ENCODE results near the gene UNC93B1.

DNA sequence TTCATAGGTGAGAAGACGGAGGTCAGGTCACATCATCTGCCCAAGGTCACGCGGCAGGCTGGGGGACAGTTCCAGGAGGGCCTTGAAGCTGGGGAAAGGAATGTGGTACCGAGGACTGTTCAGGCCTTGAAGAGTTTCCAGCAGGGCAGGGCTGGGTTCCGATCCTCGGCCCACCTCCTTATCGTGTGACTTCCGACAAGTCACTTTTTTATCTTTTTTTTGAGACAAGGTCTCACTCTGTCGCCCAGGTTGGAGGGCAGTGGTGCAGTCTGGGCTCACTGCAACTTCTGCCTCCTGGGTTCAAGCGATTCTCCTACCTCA lies 27.2 kb upstream of the UNC93B1 start:
- TF ChIP-seq GABPA (IDR thresholded peaks at IDR 0.05; ENCODE audit: low read depth) (no peak), POLR2AphosphoS5 (IDR thresholded peaks at IDR 0.05; ENCODE audit: low read depth) (no peak), SPI1 (IDR thresholded peaks at IDR 0.05; ENCODE audit: borderline replicate concordance, low read depth) (no peak)
- TF ChIP-seq, protein P1, sequence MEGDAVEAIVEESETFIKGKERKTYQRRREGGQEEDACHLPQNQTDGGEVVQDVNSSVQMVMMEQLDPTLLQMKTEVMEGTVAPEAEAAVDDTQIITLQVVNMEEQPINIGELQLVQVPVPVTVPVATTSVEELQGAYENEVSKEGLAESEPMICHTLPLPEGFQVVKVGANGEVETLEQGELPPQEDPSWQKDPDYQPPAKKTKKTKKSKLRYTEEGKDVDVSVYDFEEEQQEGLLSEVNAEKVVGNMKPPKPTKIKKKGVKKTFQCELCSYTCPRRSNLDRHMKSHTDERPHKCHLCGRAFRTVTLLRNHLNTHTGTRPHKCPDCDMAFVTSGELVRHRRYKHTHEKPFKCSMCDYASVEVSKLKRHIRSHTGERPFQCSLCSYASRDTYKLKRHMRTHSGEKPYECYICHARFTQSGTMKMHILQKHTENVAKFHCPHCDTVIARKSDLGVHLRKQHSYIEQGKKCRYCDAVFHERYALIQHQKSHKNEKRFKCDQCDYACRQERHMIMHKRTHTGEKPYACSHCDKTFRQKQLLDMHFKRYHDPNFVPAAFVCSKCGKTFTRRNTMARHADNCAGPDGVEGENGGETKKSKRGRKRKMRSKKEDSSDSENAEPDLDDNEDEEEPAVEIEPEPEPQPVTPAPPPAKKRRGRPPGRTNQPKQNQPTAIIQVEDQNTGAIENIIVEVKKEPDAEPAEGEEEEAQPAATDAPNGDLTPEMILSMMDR (IDR thresholded peaks at IDR 0.05; ENCODE audit: insufficient read depth, low read length), result no peak
- TF ChIP-seq, protein P2, sequence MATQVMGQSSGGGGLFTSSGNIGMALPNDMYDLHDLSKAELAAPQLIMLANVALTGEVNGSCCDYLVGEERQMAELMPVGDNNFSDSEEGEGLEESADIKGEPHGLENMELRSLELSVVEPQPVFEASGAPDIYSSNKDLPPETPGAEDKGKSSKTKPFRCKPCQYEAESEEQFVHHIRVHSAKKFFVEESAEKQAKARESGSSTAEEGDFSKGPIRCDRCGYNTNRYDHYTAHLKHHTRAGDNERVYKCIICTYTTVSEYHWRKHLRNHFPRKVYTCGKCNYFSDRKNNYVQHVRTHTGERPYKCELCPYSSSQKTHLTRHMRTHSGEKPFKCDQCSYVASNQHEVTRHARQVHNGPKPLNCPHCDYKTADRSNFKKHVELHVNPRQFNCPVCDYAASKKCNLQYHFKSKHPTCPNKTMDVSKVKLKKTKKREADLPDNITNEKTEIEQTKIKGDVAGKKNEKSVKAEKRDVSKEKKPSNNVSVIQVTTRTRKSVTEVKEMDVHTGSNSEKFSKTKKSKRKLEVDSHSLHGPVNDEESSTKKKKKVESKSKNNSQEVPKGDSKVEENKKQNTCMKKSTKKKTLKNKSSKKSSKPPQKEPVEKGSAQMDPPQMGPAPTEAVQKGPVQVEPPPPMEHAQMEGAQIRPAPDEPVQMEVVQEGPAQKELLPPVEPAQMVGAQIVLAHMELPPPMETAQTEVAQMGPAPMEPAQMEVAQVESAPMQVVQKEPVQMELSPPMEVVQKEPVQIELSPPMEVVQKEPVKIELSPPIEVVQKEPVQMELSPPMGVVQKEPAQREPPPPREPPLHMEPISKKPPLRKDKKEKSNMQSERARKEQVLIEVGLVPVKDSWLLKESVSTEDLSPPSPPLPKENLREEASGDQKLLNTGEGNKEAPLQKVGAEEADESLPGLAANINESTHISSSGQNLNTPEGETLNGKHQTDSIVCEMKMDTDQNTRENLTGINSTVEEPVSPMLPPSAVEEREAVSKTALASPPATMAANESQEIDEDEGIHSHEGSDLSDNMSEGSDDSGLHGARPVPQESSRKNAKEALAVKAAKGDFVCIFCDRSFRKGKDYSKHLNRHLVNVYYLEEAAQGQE (IDR thresholded peaks at IDR 0.05; ENCODE audit: insufficient replicate concordance, low read depth), result no peak

All from HL-60 (cell line).